GM18873 (cell line): Measurements from ENCODE around the gene STARD3.

Experiments
- ATAC-seq: cut with Tn5 transposase; IDR thresholded peaks from one replicate; pipeline ENCODE4 v1.9.1; 2021; ENCODE audit warnings: mild to moderate bottlenecking, moderate library complexity, moderate number of reproducible peaks; ENCODE audit not compliant: unreplicated experiment, low FRiP score

The STARD3 gene

DNA sequence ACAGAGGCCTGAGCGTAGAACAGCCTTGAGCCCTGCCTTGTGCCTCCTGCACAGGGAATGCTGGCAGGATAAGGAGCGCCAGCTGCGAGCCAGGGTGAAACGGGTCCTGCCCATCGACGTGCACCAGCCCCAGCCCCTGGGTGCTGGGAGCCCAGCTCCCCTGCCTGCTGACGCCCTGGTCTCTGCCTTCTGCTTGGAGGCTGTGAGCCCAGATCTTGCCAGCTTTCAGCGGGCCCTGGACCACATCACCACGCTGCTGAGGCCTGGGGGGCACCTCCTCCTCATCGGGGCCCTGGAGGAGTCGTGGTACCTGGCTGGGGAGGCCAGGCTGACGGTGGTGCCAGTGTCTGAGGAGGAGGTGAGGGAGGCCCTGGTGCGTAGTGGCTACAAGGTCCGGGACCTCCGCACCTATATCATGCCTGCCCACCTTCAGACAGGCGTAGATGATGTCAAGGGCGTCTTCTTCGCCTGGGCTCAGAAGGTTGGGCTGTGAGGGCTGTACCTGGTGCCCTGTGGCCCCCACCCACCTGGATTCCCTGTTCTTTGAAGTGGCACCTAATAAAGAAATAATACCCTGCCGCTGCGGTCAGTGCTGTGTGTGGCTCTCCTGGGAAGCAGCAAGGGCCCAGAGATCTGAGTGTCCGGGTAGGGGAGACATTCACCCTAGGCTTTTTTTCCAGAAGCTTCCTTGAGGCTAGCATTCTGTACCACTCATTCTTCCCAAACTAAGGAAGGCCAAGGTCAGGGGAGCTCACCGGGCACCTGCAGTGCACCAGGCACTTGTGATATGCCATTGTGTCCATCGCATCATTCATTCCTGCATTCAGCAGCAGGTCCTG lies 33.2 kb downstream of the STARD3 start:
- ATAC-seq = no peak

DNA sequence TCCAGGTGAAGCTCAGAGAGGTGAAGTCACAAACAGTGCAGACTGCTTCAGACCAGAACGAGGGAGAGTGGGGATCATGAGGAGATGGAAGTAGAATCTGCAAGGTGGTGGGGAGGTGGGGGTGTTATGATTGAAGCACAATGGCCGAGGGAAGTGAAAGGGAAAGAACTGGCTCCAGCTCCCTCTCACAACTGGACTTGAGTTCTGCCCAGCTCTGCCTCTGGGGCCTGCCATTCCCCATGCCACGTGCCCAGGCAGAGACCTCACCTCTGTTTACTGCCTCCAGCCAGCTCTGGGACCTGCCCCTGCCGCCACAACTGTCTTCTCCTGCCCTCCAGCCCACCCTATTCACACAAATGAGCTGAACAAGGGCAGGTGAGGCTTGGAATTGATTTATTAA lies 33.8 kb downstream of the STARD3 start:
- ATAC-seq = no peak

DNA sequence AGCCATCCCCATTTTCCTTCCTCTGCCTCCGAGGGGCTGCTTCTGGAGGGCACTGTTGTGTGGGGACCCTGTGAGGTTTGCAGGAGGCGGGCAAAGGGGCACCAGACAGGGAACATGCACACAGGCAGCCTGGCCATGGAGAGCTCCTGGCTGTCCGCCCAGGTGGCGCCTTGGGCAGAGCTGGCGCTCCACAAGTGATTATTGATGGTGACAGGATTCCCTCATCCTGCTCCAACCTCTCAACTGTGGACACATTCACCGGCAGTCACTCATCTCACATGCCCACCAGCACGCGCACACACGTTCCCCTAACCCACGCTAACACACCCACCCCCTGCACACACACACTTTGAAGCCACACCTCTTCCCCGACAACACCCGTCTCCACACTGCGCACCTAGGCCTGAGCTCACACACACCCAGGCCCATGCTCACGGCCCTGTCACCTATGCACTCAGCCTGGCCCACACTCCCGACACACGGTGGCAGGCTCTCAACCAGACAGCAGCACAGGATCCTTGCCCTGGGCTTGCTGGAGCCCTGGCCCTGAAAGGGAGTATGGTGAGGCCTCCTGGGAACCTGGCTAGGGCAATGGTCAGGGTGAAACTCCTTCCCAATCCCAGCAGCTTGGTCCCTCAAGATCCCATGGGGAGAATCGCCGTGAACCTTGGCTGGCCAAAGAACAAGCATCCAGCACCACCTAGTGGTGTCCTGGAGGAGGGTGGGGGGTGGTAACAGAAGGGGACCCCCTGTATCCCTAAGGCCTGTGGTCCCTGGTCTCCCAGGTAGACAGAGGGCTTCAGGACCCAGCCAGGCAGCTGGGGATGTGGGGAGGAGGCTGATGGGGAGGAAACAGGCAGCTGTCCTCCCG lies 34.9 kb downstream of the STARD3 start:
- ATAC-seq = no peak

DNA sequence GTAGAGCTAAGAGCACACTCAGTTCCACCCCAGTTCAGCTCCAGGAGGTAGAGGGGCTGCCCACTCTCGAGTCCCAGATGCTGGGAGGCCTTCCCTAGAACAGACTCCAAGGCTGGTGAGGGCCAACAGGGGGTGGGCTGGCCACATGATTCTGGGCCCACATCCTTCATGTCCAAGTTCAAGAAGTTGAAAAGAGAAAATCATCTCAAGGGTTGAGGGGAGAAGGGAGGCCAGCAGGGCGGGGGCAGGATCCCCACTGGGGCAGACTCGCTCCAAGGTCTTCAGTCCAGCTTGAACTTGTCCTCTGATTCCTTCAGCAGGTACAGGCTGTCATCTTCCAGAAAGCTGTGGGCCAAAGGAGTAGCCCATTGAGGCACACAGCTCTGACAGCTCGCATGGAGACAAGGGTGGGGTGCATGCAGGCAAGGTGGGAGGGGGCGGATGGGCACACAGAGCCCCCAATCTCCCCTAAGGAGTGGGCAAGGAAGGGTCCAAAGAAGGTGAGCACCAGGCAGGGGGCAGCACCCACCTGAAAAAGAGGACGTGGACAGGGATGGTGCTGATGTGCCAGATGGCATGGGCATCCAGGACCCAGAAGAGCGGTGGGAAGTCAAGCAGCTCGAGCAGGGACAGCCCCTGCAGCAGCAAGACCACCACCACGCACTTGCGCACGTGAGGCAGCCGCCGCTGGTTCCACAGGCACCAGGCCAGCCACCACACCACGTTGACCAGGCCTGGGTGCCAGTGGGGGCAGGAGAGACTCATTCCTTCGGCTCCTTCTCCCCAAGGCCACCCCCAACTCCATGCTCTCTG lies 35.8 kb downstream of the STARD3 start:
- ATAC-seq = no peak

DNA sequence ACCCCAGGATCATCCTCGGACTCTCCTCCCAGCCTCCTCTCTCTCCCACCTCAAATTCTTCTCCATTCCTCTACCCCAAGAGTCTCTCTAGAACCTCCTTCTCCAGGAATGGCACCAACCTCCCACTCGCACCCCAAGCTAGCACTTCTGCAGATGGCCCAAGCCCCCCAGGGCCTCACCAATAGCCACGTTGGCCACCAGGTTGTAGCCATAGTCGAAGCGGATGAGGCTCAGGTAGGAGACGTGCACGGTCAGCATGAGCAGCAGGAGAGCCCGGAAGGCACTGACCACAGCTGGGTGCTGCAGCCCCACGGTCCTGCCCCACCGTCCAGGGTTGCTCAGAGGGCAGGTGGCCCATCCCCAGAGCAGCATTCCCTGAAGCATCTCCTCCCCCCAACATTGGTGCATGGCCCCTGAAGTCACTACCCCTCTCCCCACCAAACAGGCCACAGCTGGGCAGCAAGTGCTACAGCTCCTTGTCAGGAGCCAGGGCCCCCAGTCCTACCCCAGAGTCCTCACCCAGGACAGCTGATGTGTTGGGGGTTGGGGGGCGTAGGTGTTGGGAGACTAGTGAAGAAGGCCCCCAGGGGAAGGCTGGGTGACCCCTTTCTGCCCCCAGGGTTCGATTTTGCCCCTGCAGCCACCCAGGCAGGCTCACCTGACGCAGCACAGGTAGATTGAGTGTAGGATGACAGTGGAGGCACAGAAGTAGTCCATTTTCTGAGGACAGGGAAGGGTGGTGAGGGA lies 36.6 kb downstream of the STARD3 start:
- ATAC-seq = no peak

DNA sequence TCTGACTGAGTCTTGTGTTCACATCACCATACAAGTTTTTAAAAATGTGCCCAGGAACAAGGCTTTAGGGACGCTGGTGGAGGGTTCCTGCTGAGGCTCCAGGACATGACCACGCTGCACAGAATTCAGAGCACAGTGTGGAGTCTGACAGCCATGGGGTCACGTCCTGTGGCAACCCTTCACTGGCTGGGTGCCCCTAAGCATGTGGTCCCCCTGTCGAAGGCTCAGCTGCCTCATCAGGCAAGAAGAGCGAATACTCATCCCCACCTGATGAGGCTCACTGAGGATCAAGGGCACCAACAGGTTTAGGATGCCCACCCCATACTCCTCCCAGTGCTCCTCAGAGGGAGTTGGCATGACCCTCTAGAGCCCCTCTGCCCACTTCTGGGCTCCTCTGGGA lies 37.2 kb downstream of the STARD3 start:
- no peak for ATAC-seq

DNA sequence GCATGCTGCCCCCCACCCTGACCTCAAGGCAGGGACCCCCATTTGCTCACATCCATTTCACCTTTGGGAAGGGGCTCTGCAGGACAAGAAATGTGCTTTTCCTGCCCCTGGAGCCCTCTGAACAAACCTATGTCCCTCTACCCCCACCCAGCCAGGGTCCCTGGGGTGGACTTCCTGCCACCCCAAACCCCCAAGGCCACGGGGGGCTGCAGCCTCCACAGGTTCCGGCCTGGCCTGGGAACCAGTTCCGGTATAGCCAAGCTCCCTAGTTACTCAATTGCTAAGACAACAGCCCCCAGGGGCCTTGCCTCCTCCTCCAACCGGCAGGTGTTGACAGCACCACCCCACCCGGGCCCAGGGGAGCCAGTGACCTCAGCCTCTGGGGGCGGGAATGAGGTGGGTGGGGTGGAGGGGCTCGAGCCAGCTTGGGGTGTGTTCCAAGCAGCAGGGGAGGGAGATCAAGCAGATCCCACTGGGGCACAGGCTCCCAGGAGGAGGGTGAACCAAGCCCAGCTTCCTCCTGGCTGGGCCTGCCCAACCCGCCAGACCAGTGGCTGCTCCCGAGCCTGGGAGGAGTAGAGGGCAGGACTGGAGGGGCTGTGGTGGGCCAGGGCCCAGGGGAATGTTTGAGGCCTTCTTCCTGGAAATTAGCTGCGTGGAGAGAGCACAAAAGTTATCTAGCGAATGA lies 37.9 kb downstream of the STARD3 start:
- no peak for ATAC-seq

DNA sequence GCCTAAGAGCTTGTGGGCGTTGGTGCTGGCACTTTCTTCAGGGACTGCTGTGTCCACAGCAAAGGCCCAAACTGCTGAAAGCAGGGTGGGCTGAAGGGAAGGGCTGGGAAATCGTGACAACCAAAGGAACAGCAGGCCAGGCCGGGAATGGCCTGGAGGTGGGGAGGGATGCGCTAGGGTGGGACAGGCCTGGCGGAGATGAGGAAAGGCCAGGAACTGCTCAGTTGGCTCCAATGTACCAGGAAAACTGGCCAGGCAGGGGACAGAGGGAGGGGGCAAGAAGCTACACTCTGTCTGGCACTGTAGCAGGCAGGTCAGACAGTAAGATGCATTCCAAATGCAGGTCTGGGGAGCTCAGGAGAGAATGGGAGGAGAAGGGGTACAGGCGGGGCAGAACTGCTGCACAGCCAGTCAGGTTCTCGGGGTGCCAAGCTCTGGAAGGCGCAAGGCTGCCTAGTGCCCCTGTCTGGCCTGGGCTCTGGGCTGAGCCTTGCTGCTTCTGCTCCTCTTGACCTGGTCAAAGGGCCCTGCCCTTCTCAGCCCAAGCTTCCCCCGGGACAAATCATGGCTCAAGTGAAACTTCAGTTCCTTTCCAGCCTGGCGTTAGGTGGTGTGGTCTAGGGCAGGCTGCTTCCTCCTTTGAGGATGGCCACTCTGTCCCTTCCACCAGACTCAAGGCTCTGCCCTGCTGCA lies 38.6 kb downstream of the STARD3 start:
- ATAC-seq = no peak

DNA sequence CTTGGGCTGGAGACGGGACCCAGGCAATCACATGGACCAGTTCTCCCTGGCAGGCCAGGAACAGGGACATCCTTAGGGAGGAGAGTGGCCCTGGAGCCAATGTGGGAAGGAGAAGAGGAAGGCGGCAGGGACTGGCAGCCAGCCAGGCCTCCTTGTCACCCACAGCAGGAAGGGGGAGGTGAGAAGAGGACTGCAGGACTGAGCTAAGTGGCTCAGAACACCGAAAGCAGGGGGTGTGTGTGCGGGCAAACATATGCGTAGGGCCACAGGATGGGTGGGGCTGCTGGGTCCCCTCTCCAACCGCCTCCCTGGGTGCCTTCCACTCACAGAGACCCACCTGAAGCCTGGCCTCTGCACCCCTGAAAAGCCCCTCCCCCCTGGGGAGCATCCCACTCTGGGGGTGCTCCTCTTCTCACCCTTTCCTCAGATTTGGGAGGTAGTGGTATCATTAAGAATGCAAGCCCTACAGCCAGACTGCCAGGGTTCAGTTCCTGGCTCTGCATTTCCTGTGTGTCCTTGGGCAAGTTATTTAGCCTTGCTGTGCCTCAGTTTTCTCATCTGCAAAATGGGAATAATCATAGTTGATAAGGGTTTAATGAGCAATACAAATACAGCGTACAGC lies 39.4 kb downstream of the STARD3 start:
- no peak for ATAC-seq

DNA sequence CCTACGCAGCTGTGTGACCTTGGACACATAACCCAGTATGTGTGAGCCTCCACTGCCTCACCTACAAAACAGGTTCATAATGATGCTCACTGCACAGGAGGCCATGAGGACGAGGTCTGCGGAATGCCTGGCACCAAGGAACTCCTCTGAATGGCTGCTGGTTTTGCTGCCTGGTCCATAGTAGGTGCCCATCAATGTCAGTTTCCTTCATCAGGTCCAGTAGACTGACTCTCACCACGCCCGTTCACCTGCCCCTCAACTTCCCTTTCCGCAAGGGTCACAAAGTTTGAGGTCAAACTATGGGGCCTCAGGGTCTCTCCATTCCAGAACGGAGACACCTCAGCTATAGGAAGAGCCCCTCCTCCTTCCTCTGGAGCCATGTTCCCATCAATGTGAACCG lies 40.1 kb downstream of the STARD3 start:
- ATAC-seq = no peak

DNA sequence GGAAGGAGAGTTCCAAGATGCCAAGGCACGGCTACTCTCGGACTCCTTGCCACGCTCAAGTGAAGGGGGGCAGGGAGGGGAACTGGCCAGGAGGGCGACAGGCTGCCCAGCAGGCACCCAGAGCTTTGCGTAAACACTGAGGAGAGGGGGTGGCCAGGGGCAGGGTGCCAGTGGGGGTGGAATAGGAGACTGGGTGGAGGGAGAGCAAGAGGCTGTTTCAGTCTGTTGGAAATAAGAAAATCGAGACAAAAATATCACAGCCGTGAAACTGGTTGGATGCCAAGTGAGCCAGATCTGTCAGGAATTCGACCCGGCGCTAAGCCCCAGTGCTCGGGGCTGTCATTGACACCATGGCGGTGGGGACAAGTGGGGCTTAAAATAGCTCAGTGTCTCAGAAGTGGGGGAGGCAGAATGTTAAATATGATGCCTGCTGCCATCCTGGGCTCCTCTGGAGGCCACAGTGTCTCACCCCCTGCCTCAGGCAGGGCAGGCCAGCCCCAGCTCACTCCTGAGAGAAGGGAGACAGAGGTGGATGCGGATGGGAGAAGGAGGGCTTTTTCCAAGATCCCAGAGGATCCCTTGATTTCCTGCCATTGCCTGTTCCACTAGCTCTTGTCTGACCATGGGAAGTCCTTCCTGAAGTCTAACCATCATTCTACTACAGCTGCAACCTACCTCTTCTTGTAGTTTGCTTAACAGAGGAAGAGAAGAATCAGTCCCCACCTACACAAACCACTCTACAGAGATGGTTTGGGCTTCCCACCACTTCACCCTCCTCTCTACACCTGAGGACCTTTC lies 40.8 kb downstream of the STARD3 start:
- ATAC-seq = no peak

DNA sequence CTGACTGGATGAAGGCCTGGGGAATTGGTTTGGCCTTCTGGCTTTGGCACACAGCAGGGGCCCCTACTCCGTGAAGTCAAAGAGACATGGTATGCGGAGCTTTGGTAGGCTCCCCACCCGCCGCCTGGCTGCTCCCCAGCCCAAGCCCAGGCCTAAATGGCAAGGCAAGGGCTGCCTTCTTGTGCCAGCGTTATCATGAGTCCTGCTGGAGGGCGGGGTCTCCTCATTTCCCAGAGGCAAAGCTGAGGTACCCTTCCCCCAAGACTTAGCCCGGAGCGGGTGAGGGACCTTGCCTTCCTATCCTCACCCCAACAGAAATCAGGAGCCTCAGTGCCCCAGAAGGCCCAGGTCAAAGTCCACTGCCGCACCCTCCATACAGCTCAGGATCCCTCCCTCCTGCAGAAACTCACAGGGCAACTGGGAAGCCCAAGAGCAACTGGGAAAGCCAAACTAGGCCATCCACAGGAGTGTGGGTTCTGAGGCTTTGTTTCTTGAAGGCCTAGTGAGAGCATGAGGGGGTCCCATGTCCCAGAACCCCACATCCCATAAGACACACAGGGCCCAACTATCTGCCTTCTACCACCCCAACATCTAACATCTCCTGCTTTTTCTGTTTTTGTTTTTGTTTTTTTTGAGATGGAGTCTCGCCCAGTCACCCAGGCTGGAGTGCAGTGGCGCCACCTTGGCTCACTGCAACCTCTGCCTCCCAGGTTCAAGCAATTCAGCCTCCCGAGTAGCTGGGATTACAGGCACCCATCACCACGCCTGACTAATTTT lies 41.6 kb downstream of the STARD3 start:
- ATAC-seq = no peak

DNA sequence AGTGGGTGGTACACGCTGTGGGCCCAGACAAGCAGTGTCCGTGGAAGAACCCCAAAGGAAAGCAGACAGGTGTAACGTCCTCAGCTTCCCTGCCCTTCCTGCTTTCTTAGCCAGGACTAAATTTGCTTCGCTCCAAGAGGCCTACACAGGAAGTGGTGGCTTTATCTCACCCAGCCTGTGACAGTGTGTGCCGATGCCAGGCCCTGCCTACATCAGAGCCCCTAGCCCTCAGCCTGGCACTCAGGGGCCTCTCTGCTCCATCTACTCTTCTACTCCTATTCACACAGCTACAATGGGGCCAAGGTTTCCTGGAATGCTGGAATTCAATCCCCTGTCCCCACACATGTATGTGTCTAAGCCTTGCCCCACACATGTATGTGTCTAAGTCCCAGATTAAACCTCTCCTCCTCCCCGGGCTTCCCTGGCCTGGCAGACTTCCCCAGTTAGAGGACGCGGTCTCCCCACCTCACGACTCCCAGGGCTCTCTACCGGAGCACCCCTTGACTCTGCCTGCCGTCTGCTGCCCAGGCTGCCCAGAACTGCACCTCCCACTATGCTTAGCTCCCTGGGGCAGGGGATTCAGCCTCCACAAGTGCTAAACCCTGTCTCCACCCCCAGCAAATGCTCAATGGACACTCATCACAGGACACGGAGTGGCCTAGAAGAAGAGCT lies 42.7 kb downstream of the STARD3 start:
- no peak for ATAC-seq

DNA sequence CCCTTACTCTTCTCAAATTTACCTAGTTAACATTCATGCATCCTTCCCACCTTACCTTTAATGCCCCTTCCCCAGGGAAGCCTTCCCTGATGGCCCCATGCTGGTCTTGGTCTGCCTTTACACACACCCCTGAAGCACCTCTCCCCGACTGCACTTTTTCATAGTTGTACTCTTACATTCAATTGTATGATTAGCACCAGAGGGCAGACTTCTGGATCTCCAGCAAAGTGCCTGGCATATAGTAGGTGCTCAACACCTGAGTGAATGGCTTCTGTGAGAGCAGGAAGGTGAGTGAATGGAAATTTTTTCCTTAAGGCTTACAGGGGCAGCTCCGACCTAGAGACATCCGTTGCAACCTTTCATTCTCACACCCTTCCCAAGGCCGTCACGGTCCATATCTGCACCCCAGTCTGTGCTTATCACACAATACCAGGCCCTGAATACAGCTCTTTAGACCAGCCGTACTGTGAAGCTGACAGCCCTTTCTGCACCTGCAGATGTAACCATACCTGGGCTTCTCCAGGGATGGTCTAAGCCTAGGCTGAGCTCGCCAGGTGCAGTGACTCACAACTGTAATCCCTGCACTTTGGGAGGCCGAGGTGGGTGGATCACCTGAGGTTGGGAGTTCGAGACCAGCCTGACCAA lies 46.5 kb downstream of the STARD3 start:
- ATAC-seq = no peak

DNA sequence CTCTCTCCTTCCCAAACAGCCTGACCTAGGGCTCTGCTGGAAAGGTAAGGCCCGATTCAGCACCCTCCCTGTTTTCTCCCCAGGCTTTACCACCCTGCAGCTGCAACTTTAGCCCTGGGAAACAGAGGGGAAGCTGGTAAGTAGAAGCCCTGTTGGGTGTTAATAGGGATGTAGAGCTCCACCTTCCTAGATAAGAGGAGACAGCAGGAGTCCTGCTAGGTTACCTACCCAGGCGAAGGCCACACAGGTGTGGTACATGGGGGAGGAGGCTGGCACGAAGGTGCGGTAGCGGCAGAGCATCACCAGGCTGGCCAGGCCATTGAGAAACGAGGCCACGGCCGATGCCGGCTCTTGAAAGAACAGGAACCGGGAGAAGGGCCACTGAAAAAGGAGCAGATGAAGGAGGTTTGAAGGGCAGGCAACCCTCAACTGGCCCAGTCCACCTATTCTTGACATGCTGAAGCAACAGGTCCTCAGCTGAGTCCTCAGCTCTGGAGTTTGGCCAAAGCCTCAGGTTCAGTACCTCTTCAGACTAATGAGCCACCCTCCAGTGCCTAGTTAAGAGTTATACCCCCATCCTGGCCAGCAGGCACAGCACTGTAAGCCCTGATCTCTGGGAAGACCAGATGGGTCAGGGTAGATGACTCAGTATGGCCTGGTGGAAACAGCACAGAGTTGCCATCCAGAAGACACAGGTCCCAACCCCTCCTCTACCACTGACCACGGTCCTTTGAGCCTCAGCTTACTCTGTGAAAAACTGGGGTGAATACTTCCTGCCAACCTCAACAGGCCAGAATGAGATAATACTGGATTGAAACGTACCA lies 47.6 kb downstream of the STARD3 start:
- ATAC-seq = no peak
